OCI-LY3 (cell line): Measurements from ENCODE around the gene PPP3CB.

ENCODE experiments used
- H2AFZ ChIP-seq: fragments of 200-600, 300-600 bp; shearing (Covaris generic); 2 replicates; pipeline ENCODE4 v1.6.0; 2014; ENCODE audit warnings: antibody characterized with exemption, low read depth, low read length
- H3K27ac ChIP-seq: fragments of 200-600, 300-600 bp; sonication (generic); 2 replicates; pipeline ENCODE4 v1.5.1; 2014; ENCODE audit warnings: mild to moderate bottlenecking, low read length, moderate library complexity, mixed read lengths
- H3K27me3 ChIP-seq: fragments of 200-600, 300-600 bp; sonication (generic); 2 replicates; pipeline ENCODE4 v1.6.1; 2014; ENCODE audit warnings: low read depth, low read length, mixed read lengths
- H3K36me3 ChIP-seq: fragments of 200-600, 300-600 bp; sonication (generic); replicated peaks from 2 replicates; pipeline ENCODE3; 2014; ENCODE audit warnings: low read depth, low read length, mixed read lengths
- H3K4me1 ChIP-seq: fragments of 300-600, 200-600 bp; sonication (generic); 2 replicates; pipeline ENCODE4 v1.6.1; 2014; ENCODE audit warnings: low read length, mixed read lengths
- H3K4me2 ChIP-seq: fragments of 200-600, 300-600 bp; sonication (generic); 2 replicates; pipeline ENCODE4 v1.6.1; 2014; ENCODE audit warnings: low read length, mixed read lengths
- H3K4me3 ChIP-seq: fragments of 300-600, 200-600 bp; sonication (generic); 2 replicates; pipeline ENCODE4 v1.5.1; 2014; ENCODE audit warnings: antibody characterized with exemption, mild to moderate bottlenecking, low read length, moderate library complexity
- H3K79me2 ChIP-seq: fragments of 300-600, 200-600 bp; shearing (Covaris generic); 2 replicates; pipeline ENCODE4 v1.6.1; 2014; ENCODE audit warnings: mild to moderate bottlenecking, low read length, mixed read lengths
- H3K9ac ChIP-seq: fragments of 300-600, 200-600 bp; shearing (Covaris generic); 2 replicates; pipeline ENCODE4 v1.6.0; 2014; ENCODE audit warnings: mild to moderate bottlenecking, low read length, moderate library complexity
- H3K9me3 ChIP-seq: fragments of 200-600, 300-600 bp; shearing (Covaris generic); 2 replicates; pipeline ENCODE4 v1.6.1; 2014; ENCODE audit warnings: low read length, mixed read lengths; ENCODE audit not compliant: insufficient read depth
- H4K20me1 ChIP-seq: fragments of 200-600, 300-600 bp; sonication (generic); 2 replicates; pipeline ENCODE4 v1.6.1; 2016; ENCODE audit warnings: low read length, mixed read lengths; ENCODE audit not compliant: insufficient read depth
- CTCF ChIP-seq: fragments of 200-600, 300-600 bp; sonication (generic); IDR thresholded peaks from 2 replicates; pipeline ENCODE4 v1.5.1; 2014; ENCODE audit warnings: antibody characterized with exemption, low read length, low read depth
- EZH2phosphoT487 ChIP-seq: fragments of 200-600 bp; shearing (Covaris generic); IDR thresholded peaks from 2 replicates; pipeline ENCODE4 v1.6.1; 2018; ENCODE audit warnings: antibody characterized with exemption, mixed run types, low read depth

The PPP3CB gene

GRCh38 chr10:73471226-73471625 lies 24.6 kb downstream of the PPP3CB start:
- Histone ChIP-seq H2AFZ (no peak overlapping the region), H3K9me3 (no peaks in the 10 kb centered on the region), H3K27ac (no peak overlapping the region), H3K27me3 (no peaks in the 10 kb centered on the region), H3K4me1 (peaks cover 8% of the 10 kb centered on the region), H3K36me3 (peaks cover 9% of the 10 kb centered on the region), H3K79me2 (no peaks in the 10 kb centered on the region), H3K4me2 (no peak overlapping the region), H3K4me3 (no peak overlapping the region), H4K20me1 (no peaks in the 10 kb centered on the region), H3K9ac (no peak overlapping the region)
- TF ChIP-seq CTCF (no peak), EZH2phosphoT487 (no peak)

DNA sequence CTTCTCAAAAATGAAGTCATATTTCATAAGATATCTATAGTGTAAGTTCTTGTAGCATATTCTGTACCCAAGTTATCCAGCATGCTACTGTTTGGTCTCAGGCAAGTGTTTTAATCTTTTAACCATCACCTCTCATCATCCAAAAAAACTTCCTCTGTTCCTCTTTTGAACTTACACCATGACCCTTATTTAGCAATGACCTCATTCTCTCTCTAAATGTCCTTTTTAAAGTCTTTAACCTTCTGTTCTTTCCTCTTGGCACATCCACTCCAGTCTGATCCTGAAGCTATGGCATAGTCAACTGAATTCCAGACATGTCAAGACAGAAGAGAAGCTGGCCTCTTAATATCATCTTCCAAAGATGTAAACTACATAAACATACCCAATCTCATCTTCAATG lies 26.2 kb downstream of the PPP3CB start:
- no peak overlapping the region for H3K4me2 ChIP-seq

DNA sequence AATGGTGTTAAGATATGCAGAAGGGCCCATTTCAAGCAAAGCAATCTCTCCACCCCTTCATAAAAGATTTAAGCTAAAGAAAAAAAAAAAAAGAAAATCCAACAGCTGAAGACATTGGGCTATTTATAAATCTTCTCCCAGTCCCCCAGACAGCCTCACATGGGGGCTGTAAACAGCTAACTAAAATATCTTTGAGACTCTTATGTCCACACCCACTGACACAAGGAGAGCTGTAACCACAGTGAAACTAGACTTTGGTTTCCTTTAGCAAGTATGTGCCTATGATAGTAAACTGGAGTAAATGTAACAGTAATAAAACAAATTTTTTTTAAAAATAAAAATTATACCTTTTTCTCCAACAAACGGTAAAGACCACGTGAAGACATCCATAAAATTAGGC lies 28.6 kb downstream of the PPP3CB start:
- no peak overlapping the region for H2AFZ ChIP-seq
- TF ChIP-seq CTCF (no peak), EZH2phosphoT487 (no peak)
- H3K79me2 ChIP-seq: no peaks in the 10 kb centered on the region
- H3K36me3 ChIP-seq: peaks cover 2% of the 10 kb centered on the region
- H3K4me3 ChIP-seq: no peak overlapping the region
- H4K20me1 ChIP-seq: no peaks in the 10 kb centered on the region
- H3K4me2 ChIP-seq: no peak overlapping the region
- H3K27ac ChIP-seq: no peak overlapping the region
- no peaks in the 10 kb centered on the region for H3K9me3 ChIP-seq
- peaks cover 8% of the 10 kb centered on the region for H3K4me1 ChIP-seq
- no peak overlapping the region for H3K9ac ChIP-seq
- H3K27me3 ChIP-seq: no peaks in the 10 kb centered on the region

More for the DNA sequence above, 26.2 kb downstream of the PPP3CB start:
- H4K20me1 ChIP-seq: no peaks in the 10 kb centered on the region
- H3K9me3 ChIP-seq: no peaks in the 10 kb centered on the region
- TF ChIP-seq CTCF (no peak), EZH2phosphoT487 (no peak)
- no peak overlapping the region for H3K27ac ChIP-seq
- H3K4me3 ChIP-seq: no peak overlapping the region
- peaks cover 3% of the 10 kb centered on the region for H3K36me3 ChIP-seq
- no peak overlapping the region for H3K9ac ChIP-seq
- no peak overlapping the region for H2AFZ ChIP-seq
- H3K27me3 ChIP-seq: no peaks in the 10 kb centered on the region
- H3K79me2 ChIP-seq: no peaks in the 10 kb centered on the region
- peaks cover 8% of the 10 kb centered on the region for H3K4me1 ChIP-seq

- no peaks in the 10 kb centered on the region for H3K9me3 ChIP-seq
- H3K27me3 ChIP-seq: no peaks in the 10 kb centered on the region
- H3K79me2 ChIP-seq: no peaks in the 10 kb centered on the region
- no peaks in the 10 kb centered on the region for H4K20me1 ChIP-seq
- TF ChIP-seq CTCF: no peak
- TF ChIP-seq EZH2phosphoT487: no peak
- no peak overlapping the region for H2AFZ ChIP-seq
- H3K9ac ChIP-seq: no peak overlapping the region
- H3K4me2 ChIP-seq: no peak overlapping the region
- peaks cover 2% of the 10 kb centered on the region for H3K36me3 ChIP-seq
- H3K4me3 ChIP-seq: no peak overlapping the region
- peaks cover 8% of the 10 kb centered on the region for H3K4me1 ChIP-seq
- H3K27ac ChIP-seq: no peak overlapping the region
Measured at GRCh38 chr10:73465978-73466726, 29.7 kb downstream of the PPP3CB start.
